Esophagus muscularis mucosa (tissue), 4 donors: ENCODE measurements around the gene DAD1.

Source experiments
- EP300 ChIP-seq: sonication (generic); formaldehyde crosslinking; IDR thresholded peaks from one replicate; pipeline ENCODE4 v1.6.1; 2017; ENCODE audit warnings: antibody characterized with exemption
- POLR2A ChIP-seq: fragments of 450-650 bp; IDR thresholded peaks from one replicate; pipeline ENCODE4 v1.6.1; 2017; ENCODE audit warnings: antibody characterized with exemption, moderate library complexity, mild to moderate bottlenecking, low read depth
- POLR2AphosphoS5 ChIP-seq, 2 donors: sonication (generic); formaldehyde crosslinking; IDR thresholded peaks; one replicate each; pipeline ENCODE4 v1.6.1; 2017; ENCODE audit warnings: antibody characterized with exemption in 2 of 2
- TF ChIP-seq, protein P1 (sequence below), 3 experiments: fragments of 200-600 bp in 2 of 3; fragments of 450-650 bp in 1 of 3; sonication (generic) in 2 of 3; IDR thresholded peaks; one replicate each; pipeline ENCODE4 v1.5.1; 2017 to 2019; ENCODE audit warnings: antibody characterized with exemption in 3 of 3, mild to moderate bottlenecking in 2 of 3, moderate library complexity in 1 of 3

DNA sequence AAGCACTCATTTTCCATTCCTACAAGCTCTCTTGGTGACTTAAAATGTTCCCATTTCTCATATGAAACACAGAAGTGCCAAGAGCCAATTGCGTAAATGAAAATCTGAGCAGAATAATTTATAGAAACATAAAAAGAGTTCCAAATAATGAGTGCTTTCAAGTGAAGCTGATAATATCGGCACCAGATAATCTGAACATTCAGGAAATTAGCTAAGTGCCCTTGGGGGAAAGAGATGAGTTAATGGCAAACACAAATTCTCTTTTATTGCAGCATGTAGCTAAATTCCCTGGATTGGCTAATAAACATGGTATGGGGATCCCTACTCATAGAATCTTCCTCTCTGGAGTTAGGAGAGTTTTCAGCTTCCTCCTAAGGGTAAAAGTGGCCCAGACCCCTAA, 46.7 kb downstream of the DAD1 start:
- TF ChIP-seq, protein P1, sequence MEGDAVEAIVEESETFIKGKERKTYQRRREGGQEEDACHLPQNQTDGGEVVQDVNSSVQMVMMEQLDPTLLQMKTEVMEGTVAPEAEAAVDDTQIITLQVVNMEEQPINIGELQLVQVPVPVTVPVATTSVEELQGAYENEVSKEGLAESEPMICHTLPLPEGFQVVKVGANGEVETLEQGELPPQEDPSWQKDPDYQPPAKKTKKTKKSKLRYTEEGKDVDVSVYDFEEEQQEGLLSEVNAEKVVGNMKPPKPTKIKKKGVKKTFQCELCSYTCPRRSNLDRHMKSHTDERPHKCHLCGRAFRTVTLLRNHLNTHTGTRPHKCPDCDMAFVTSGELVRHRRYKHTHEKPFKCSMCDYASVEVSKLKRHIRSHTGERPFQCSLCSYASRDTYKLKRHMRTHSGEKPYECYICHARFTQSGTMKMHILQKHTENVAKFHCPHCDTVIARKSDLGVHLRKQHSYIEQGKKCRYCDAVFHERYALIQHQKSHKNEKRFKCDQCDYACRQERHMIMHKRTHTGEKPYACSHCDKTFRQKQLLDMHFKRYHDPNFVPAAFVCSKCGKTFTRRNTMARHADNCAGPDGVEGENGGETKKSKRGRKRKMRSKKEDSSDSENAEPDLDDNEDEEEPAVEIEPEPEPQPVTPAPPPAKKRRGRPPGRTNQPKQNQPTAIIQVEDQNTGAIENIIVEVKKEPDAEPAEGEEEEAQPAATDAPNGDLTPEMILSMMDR (IDR thresholded peaks at IDR 0.05) = no peak
- TF ChIP-seq EP300 = no peak
- no peak for TF ChIP-seq POLR2AphosphoS5 (IDR thresholded peaks at IDR 0.05)
- no peak for TF ChIP-seq POLR2A
